ENCODE data around the gene SRGAP2B. TPM values are rescaled to one million over a fixed set of nuclear protein-coding genes. Genes with fewer than 3 reads are reported as not detected.
"Not testable (repeated sequence)": the region's sequence is repeated elsewhere in the genome, so short reads cannot be mapped to it uniquely, and the experiment has no call there.

Gene SRGAP2B
- 10 to 100 TPM; 17.7 to 20.6 TPM for total RNA-seq
- long read RNA-seq, result 0 reads

GRCh38 chr1:145095284-145096057 lies at the start of gene SRGAP2B, which contains the start of gene FAM72D:
Gene SRGAP2B (minus strand): TSS chr1:145095328. CDS start chr1:145092901, 2,427 bp downstream.
Gene FAM72D (plus strand): TSS chr1:145095974. CDS start chr1:145096848, 874 bp downstream.
- intact Hi-C loops (cut with DNase I); DNase-seq: not testable (repeated sequence)
- peak; percentile 86 for ATAC-seq

DNA sequence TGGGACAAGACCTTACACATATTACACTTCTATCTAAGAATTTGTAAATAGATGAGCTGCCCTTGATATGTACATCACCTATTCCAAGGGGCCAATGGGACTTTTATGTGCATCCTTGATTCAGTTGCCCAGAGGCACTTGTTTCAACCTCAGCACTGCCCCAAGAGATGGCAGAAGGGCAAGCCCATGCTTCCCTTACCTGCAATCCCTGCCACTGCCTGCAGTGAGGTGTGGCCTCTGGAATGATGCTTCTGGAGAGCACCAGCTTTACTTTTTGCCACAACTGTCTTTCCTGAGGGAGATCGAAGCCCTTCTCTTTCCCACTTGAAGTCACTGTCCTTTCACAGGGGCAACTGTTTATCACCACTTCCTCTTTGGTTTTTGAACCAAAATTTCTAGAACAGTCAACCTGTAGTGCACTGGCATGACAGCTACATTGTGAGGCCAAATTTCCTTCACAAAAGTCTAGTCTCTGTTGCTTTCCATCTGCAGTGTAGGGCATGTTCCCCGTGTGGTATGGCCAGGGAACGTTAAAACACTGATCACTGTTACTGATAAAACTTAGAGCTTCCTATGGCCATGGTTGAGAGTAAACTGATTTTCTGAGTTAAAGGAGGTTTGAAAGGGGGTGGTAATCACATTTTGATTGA lies 49.3 kb upstream of the SRGAP2B start:
- not testable (repeated sequence) for ATAC-seq

GRCh38 chr1:145140549-145140948 lies 45.4 kb upstream of the SRGAP2B start:
- intact Hi-C loops (cut with DNase I); ATAC-seq; DNase-seq: not testable (repeated sequence)

More for the DNA sequence above, 49.3 kb upstream of the SRGAP2B start:
- DNase-seq; intact Hi-C loops (cut with DNase I): not testable (repeated sequence)

- DNase-seq; intact Hi-C loops (cut with DNase I): not testable (repeated sequence)
- peak in 1 of 2 donors; percentile 38 for ATAC-seq
These were observed 39.3 kb upstream of the SRGAP2B start for GRCh38 chr1:145134476-145134875.

DNA sequence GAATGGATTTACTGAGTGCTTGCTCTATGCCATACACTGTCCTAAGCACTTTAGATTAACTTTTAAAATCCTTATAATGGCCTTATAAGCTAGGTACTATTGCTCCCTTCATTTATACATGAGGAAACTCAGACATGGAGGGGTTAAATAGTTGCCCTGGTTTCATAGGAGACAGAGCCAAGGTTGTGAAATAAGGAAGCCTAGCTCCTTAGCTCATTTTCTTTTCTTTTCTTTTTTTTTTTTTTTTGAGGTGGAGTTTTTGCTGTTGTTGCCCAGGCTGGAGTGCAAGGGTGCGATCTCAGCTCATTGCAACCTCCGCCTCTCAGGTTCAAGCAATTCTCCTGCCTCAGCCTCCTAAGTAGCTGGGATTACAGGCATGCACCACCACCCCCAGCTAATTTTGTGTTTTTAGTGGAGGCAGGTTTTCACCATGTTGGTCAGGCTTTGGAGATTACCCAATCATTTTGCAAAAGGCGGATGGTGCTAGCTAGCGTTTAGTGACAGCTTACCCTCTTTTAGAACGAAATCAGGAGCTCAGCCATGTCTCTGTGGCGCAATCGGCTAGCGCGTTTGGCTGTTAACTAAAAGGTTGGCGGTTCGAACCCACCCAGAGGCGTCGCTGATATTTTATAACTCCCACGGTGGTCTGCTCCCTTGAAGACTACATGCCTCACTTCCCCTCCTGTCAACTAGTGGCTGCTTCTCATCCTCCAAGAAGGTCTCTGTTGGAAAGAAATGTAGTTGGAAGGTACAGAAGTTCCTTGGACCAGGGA lies 33.8 kb upstream of the SRGAP2B start:
- DNase-seq (peak; percentile 5), ATAC-seq (peak in 1 of 2 donors; percentile 80)
- intact Hi-C loops (cut with DNase I), result not testable (repeated sequence)

GRCh38 chr1:145127144-145127543 lies 32.0 kb upstream of the SRGAP2B start:
- DNase-seq; intact Hi-C loops (cut with DNase I); ATAC-seq: not testable (repeated sequence)

DNA sequence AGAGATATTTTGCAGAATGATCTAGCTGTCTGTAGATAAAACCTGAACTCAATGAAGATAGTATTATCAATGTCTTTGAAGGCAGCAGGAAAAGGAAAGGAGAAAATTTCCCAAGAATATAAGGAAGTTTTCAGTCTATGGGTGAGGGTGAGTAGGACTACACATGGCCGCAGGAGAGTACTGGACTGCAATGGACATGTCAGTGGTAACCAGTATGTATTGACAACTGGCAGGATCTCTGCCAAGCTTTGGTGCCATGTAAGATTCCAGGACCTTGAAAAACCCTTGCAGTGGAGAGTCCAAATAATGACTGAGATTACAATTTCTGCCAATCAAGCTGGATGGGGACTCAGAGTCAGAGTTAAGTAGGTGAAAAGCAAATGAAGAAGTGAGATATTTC lies 30.0 kb upstream of the SRGAP2B start:
- peak in 1 of 2 donors; percentile 65 for ATAC-seq
- DNase-seq; intact Hi-C loops (cut with DNase I): not testable (repeated sequence)

DNA sequence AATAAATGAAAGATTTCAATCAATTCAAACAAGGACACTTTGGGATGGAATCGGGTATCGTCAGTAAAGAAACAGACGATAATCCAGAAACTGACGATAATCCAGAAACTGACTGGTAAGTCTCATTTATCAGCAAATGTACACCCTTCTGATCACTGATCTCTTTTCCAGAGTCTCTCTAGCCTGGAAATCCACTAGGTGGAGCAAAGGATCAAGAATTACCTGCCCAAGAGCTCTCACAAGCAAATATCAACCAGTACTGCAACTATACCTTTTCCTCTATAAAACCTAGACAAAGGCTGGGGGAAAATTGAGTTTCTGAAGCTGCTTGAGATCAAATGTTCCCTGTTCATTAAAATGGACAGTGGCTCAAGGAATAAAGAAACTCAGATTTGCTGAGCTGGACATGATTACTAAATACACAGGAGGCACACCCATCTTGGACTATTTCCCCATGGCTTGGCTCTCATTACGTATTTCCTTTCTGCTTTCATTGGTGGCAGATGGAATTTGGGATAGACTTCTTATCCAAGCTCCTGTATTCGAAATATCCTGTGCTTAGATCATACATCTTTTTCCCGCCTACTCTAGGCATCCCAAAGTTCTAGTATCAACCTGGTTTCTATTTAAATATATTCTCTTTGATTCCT lies 29.0 kb upstream of the SRGAP2B start:
- intact Hi-C loops (cut with DNase I), result not testable (repeated sequence)
- ATAC-seq, result peak; percentile 52 to 60

GRCh38 chr1:145123062-145123395 lies 27.9 kb upstream of the SRGAP2B start:
- DNase-seq; intact Hi-C loops (cut with DNase I): not testable (repeated sequence)
- ATAC-seq, result peak in 1 of 2 donors; percentile 34

More for the DNA sequence above, 29.0 kb upstream of the SRGAP2B start:
- DNase-seq, result not testable (repeated sequence)

GRCh38 chr1:145122344-145123061 lies 27.4 kb upstream of the SRGAP2B start:
- ATAC-seq, result peak; percentile 60 to 81
- intact Hi-C loops (cut with DNase I), result not testable (repeated sequence)

GRCh38 chr1:145119842-145120241 lies 24.7 kb upstream of the SRGAP2B start:
- DNase-seq; intact Hi-C loops (cut with DNase I); ATAC-seq: not testable (repeated sequence)

More at GRCh38 chr1:145122344-145123061, 27.4 kb upstream of the SRGAP2B start:
- not testable (repeated sequence) for DNase-seq

DNA sequence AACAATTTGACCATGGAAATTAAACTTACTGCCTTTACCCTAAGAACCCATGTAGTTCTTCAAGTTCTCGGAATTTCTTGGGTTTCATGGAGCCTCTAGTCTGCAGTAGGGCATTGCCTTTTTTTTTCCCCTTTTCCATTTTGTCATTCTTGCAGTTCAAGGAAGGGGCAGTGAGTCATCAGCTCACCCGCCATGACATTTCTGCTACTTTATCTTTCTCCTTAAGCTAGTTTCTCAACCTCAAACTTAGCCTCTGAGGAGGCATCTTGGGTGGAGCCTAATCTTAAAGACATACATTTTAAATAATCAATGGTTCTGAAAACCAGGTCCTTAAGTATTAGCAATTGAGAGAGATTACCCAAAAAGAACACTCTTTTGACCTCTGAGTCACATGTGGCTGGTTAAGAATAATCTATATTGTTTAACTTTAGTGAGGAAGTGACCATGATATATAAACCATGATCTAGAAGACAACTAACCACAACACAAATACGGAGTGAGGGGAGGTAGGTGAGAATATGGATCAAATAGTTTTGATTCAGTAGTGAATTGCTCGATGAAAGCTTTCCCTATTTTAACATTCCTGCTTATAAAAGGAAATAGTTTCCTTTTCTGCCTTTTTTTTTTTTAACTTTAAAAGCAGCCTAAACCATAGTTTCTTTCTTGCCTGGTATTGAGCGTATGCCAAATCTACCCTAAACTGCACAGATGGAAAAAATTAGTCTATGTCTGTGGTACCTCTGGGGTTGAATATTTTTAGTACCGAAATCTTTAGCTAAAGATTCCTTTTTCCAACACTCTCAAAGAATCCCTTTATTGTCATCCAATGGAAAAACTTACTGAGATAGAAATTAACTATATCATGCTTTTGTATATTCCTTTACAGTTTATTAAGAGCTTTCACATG lies 20.7 kb upstream of the SRGAP2B start:
- DNase-seq; intact Hi-C loops (cut with DNase I): not testable (repeated sequence)
- peak; percentile 53 for ATAC-seq

DNA sequence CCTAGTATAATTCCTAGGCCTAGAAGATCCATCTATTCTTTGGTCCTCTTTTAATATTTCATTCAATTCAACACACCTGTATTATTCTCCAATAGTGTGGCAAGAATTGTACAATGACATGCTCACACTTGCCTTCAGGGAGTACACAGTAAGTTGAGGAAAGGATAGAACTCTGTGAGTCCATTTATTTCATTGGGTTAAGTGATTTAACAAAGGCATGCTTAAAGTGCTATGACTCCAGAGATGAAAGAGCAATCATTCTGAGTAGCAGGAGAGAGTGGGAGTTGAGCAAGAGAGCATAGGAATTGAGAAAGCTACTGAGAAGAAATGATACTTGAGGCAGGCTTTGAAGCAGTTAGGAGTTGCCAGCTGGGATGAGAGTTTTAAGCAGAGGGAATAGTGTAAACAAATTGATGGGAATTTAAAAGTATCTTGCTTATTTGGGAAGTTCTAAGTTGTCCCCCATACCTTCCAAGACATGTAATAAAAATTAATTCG lies 19.5 kb upstream of the SRGAP2B start:
- intact Hi-C loops (cut with DNase I); DNase-seq: not testable (repeated sequence)
- ATAC-seq, result peak in 1 of 2 donors; percentile 48

DNA sequence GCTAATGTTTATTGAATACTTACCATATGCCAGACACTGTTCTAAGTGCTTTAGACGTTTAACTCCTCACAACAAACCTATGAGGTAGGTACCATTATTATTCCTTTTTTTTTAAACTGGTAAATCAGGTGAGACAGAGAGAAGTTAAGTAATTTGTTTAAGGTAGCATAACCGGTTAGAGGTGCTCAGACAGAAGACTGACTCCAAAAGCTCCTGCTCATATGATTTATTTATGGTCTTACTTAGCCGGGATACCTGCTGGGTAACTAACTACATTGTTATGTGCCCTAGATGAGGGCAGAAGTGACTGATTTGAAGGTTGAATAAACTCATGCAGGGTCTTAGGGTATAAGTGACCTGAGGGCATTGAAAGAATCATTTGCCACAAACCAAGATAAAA lies 17.6 kb upstream of the SRGAP2B start:
- ATAC-seq; DNase-seq; intact Hi-C loops (cut with DNase I): not testable (repeated sequence)

DNA sequence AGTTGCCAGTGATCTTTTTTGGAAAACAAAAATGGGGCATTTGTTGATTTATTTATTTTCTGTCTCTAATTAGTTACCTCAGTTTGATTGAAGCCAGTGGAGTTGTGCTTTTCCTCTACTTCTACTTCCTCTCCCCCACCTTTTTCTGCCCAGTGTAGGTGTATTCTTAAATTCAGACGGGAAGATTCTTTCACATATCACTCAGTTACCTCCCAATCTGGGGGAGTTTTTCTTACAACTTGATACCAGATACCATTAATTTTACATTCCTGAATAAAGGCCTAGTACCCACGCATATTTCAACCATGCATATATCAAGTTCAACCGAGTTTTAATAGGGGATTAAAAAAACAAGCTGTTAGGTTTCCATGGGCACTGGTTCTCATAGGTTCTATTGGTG lies 16.5 kb upstream of the SRGAP2B start:
- intact Hi-C loops (cut with DNase I); DNase-seq: not testable (repeated sequence)
- ATAC-seq, result peak in 1 of 2 donors; percentile 82

DNA sequence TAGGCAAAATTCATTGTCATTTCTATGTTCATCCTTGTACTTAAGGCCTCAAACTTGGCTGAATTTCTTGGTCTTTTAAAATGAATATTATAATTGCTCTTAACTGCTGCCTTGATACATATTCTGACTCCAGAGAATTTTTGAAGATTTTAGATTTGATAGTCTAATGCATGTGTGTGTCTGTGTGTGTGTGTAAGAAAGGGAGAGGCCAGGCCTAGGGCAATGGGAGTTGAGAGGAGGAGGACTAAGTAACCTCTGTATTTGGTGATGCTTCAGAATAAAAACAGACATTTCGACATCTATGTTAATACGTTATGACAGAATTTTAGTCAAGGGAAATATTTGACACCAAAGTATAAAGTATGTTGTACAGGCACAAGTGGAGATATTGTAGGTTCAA lies 8.2 kb upstream of the SRGAP2B start:
- ATAC-seq; intact Hi-C loops (cut with DNase I): not testable (repeated sequence)

DNA sequence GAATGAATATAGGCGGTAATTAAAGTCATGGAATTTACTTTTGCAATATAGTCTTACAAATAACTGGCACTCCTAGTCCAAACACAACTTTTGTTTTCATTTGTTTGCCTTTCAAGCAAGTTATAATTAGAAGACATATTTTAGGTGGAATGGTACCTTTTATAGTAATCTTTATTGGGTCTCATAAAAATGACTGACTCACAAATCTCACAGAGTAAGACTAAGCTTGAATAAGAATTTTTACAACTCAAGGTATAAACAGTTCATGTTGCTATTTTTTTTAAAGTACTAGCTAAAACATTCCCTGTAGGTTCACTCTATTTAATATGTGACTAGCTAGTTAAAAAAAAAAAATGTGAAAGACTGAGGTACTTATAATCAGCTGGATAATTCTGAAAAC lies 6.6 kb upstream of the SRGAP2B start:
- intact Hi-C loops (cut with DNase I); ATAC-seq; DNase-seq: not testable (repeated sequence)

More for the DNA sequence above, 8.2 kb upstream of the SRGAP2B start:
- DNase-seq, result not testable (repeated sequence)

All from left cardiac atrium (tissue), 4 donors.